A549 (cell line): ENCODE results near the gene MGLL. TPM values are rescaled to one million over a fixed set of nuclear protein-coding genes. Genes with fewer than 3 reads are reported as not detected.

Experiments
- ATAC-seq, 2 experiments: fragments of 200-7000 bp in 1 of 2; fragments of >200 bp in 1 of 2; cut with Nextera tagmentation in 1 of 2; cut with Tn5 transposase in 1 of 2; 3 replicates each; pipeline versions ENCODE4 v1.8.0 to v1.9.1; 2018 to 2020; ENCODE audit warnings: mild to moderate bottlenecking in 1 of 2, moderate library complexity in 1 of 2
- CTCF ChIA-PET: fragments of 300-600 bp; sonication (Branson Sonifier 250); formaldehyde crosslinking; extraction: SDS; loops from one replicate; lab custom pipeline; 2021; ENCODE audit warnings: antibody characterized with exemption, inconsistent platforms; lab: Yijun Ruan, JAX
- POLR2A ChIA-PET: fragments of 350-600 bp; formaldehyde crosslinking; extraction: SDS; loops from one replicate; lab custom pipeline; 2021; ENCODE audit warnings: antibody characterized with exemption, inconsistent platforms; lab: Yijun Ruan, JAX
- DNase-seq, 2 experiments: peaks; one replicate each; pipeline versions ENCODE4 v3.0.0 to v3.0.0-alpha.2; 2011 to 2016; ENCODE audit warnings: low read depth in 1 of 2, low spot score in 1 of 2
- FAIRE-seq: peaks from 2 replicates; lab custom pipeline; 2011; peaks lifted over from hg19 to GRCh38; lab: Jason Lieb, UNC
- H3K27ac ChIP-seq, 2 experiments: fragments of >200 bp; sonication (Bioruptor Twin); formaldehyde crosslinking; 3 replicates each; pipeline ENCODE4 v1.5.1; 2016 to 2017
- H3K4me1 ChIP-seq: fragments of >200 bp; sonication (Bioruptor Twin); formaldehyde crosslinking; 3 replicates; pipeline ENCODE4 v1.6.1; 2016
- H3K4me2 ChIP-seq: fragments of >200 bp; sonication (Bioruptor Twin); formaldehyde crosslinking; 3 replicates; pipeline ENCODE4 v1.6.1; 2016
- H3K4me3 ChIP-seq: fragments of >200 bp; sonication (Bioruptor Twin); formaldehyde crosslinking; 3 replicates; pipeline ENCODE4 v1.5.1; 2016
- H3K9me3 ChIP-seq: fragments of >200 bp; sonication (Bioruptor Twin); formaldehyde crosslinking; 3 replicates; pipeline ENCODE4 v1.6.1; 2016
- CEBPB ChIP-seq, 2 experiments: fragments of >200 bp in 1 of 2; sonication (Bioruptor Twin) in 1 of 2; formaldehyde crosslinking in 1 of 2; IDR thresholded peaks; 2 replicates each; pipeline ENCODE4 v1.6.1; 2012 to 2016
- CHD2 ChIP-seq: fragments of 150-350 bp; IDR thresholded peaks from 2 replicates; pipeline ENCODE4 v1.6.1; 2014; ENCODE audit warnings: low read length; ENCODE audit not compliant: partially characterized antibody
- CHD4 ChIP-seq: fragments of 200-600 bp; sonication (generic); IDR thresholded peaks from 2 replicates; pipeline ENCODE4 v1.6.1; 2016; ENCODE audit warnings: antibody characterized with exemption, mild to moderate bottlenecking, borderline replicate concordance
- EHF ChIP-seq: fragments of 250-450 bp; sonication (Bioruptor Pico); IDR thresholded peaks from 2 replicates; pipeline ENCODE4 v1.5.0; 2020; ENCODE audit warnings: mild to moderate bottlenecking
- EHMT2 ChIP-seq: fragments of 200-600 bp; sonication (generic); IDR thresholded peaks from 2 replicates; pipeline ENCODE4 v1.6.1; 2016; ENCODE audit warnings: antibody characterized with exemption, low read depth, mild to moderate bottlenecking, moderate library complexity
- ESRRA ChIP-seq: fragments of 150-350 bp; IDR thresholded peaks from 2 replicates; pipeline ENCODE4 v1.6.1; 2014; ENCODE audit warnings: mild to moderate bottlenecking, low read length, borderline replicate concordance
- FOSL2 ChIP-seq, 2 experiments: fragments of 450-650 bp in 1 of 2; fragments of >200 bp in 1 of 2; sonication (Bioruptor Twin) in 1 of 2; formaldehyde crosslinking; IDR thresholded peaks; 2 replicates each; pipeline versions ENCODE4 v1.5.0 to v1.6.1; 2016 to 2020; ENCODE audit warnings: mild to moderate bottlenecking in 1 of 2, moderate library complexity in 1 of 2
- FOXS1 ChIP-seq: fragments of 250-450 bp; sonication (Bioruptor Pico); IDR thresholded peaks from 2 replicates; pipeline ENCODE4 v1.5.0; 2020; ENCODE audit warnings: mild to moderate bottlenecking, moderate library complexity
- HOXB13 ChIP-seq: fragments of 250-450 bp; sonication (Bioruptor Pico); IDR thresholded peaks from 2 replicates; pipeline ENCODE4 v1.5.0; 2020; ENCODE audit warnings: low read depth, mild to moderate bottlenecking, moderate library complexity
- JUN ChIP-seq, 2 experiments: fragments of >200 bp; sonication (Bioruptor Twin); formaldehyde crosslinking; IDR thresholded peaks; 2 replicates in 1 of 2; 3 replicates in 1 of 2; pipeline ENCODE4 v1.6.1; 2016 to 2017
- JUNB ChIP-seq: fragments of >200 bp; sonication (Bioruptor Twin); formaldehyde crosslinking; IDR thresholded peaks from 2 replicates; pipeline ENCODE4 v1.6.1; 2016
- NPAS2 ChIP-seq: fragments of 250-450 bp; sonication (Bioruptor Pico); IDR thresholded peaks from 2 replicates; pipeline ENCODE4 v1.8.0; 2022; ENCODE audit warnings: mild to moderate bottlenecking, moderate library complexity, borderline replicate concordance
- NR3C1 ChIP-seq: fragments of >200 bp; sonication (Bioruptor Twin); formaldehyde crosslinking; IDR thresholded peaks from 3 replicates; pipeline ENCODE4 v1.6.1; 2017
- PHF8 ChIP-seq: fragments of 200-600 bp; sonication (generic); IDR thresholded peaks from 2 replicates; pipeline ENCODE4 v1.6.1; 2016; ENCODE audit warnings: low read depth, mild to moderate bottlenecking, antibody characterized with exemption, moderate library complexity, borderline replicate concordance
- POLR2AphosphoS2 ChIP-seq: conservative IDR thresholded peaks from 2 replicates; pipeline ENCODE4 v1.6.1; 2012; ENCODE audit warnings: low read length, improper control_type of control experiment, inconsistent platforms
- RAD21 ChIP-seq, 2 experiments: fragments of >200 bp in 1 of 2; sonication (Bioruptor Twin) in 1 of 2; formaldehyde crosslinking in 1 of 2; IDR thresholded peaks in 1 of 2; conservative IDR thresholded peaks in 1 of 2; 2 replicates in 1 of 2; 3 replicates in 1 of 2; pipeline ENCODE4 v1.6.1; 2012 to 2018; ENCODE audit warnings: inconsistent platforms in 1 of 2
- RARB ChIP-seq: fragments of 250-450 bp; sonication (Bioruptor Pico); IDR thresholded peaks from 2 replicates; pipeline ENCODE4 v1.8.0; 2021; ENCODE audit warnings: mild to moderate bottlenecking, moderate library complexity
- TFCP2L1 ChIP-seq: fragments of 250-450 bp; sonication (Bioruptor Pico); IDR thresholded peaks from 2 replicates; pipeline ENCODE4 v1.5.0; 2021; ENCODE audit warnings: mild to moderate bottlenecking
- ZC3H11A ChIP-seq: fragments of 450-650 bp; IDR thresholded peaks from 2 replicates; pipeline ENCODE4 v1.6.1; 2014; ENCODE audit warnings: antibody characterized with exemption, mild to moderate bottlenecking
- WGBS: methylation state at CpG from one replicate; pipeline ENCODE4 v1.1.6; 2017; ENCODE audit errors: missing lambda C conversion rate; 5-methylcytosine and 5-hydroxymethylcytosine counted together
- polyA plus RNA-seq, 4 experiments: library from polyadenylated mRNA; depleted of rRNA in 3 of 4; stranded (reverse); fragments of >200 nt; fragmentation: RNase III in 1 of 4; extraction: RNeasy Plus Mini Kit Qiagen cat#74134 plus additional on column Dnase treatment in 1 of 4; gene quantifications; 2 replicates in 3 of 4; 3 replicates in 1 of 4; pipeline ENCODE4 v1.2.3, GENCODE V29; 2011 to 2017
- TF ChIP-seq, protein P1 (sequence below): fragments of 250-450 bp; sonication (Bioruptor Pico); IDR thresholded peaks from 2 replicates; pipeline ENCODE4 v1.5.0; 2020; ENCODE audit warnings: low read depth, mild to moderate bottlenecking, moderate library complexity
- TF ChIP-seq, protein P2 (sequence below): fragments of >200 bp; sonication (Bioruptor Twin); formaldehyde crosslinking; IDR thresholded peaks from 3 replicates; pipeline ENCODE4 v1.6.1; 2016
- TF ChIP-seq, protein P3 (sequence below): fragments of >200 bp; sonication (Bioruptor Twin); formaldehyde crosslinking; IDR thresholded peaks from 3 replicates; pipeline ENCODE4 v1.5.1; 2016
- TF ChIP-seq, protein P4 (sequence below): IDR thresholded peaks from 2 replicates; pipeline ENCODE4 v1.6.1; 2012; ENCODE audit warnings: low read depth, borderline replicate concordance

The MGLL gene
- polyA plus RNA-seq, 2 of the 4 experiments (the other 2 are of a cell fraction) = 38.5 to 41.5 TPM

DNA sequence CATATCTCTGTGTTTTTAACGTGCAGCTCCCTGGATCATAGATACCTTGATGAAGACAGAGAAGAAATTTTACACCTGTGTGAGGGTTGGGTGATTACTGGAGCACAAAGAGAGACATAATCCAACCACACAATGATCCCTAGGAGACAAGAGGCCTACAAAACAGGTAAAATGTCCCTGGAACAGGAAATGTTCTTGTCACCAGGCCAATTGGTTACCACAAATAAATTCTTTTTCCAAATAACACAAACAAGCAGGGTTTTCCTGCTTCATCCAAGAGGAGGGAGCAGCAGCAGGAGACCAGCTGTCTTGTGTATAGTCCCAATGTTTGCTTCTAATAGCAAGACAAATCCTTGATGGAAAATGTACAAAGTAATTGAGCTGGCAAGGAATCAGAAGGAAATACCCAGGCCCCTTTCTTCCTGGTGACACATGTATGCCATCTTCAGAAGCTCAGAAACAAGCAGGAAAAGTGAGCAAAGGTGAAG is 1.4 kb downstream of the MGLL start:
- POLR2A ChIA-PET = no interaction called here
- CTCF ChIA-PET = interaction anchor here (1.1 to 2.1 kb wide), 4 partner anchors 12 to 139 kb away, joined by 3 to 7 read pairs (median 4); no protein-coding TSS in a partner anchor
- no peak for DNase-seq
- Histone ChIP-seq H3K4me3 (peak overlapping the region; percentile 76), H3K4me2 (peak overlapping the region; percentile 85), H3K27ac (peak overlapping the region; percentile 76 to 95), H3K4me1 (peaks cover 59% of the 10 kb centered on the region), H3K9me3 (no peaks in the 10 kb centered on the region)
- 0% methylated on average over 1 of the region's 1 CpG for WGBS
- TF ChIP-seq JUNB = no peak
- TF ChIP-seq HOXB13 (CRISPR knock-in tag) = no peak
- TF ChIP-seq RARB = no peak
- TF ChIP-seq ESRRA = no peak
- no peak for TF ChIP-seq POLR2AphosphoS2
- TF ChIP-seq EHF (CRISPR knock-in tag) = no peak
- TF ChIP-seq PHF8 = no peak
- no peak for TF ChIP-seq TFCP2L1
- no peak for TF ChIP-seq FOXS1 (CRISPR knock-in tag)
- no peak for TF ChIP-seq ZC3H11A
- no peak for TF ChIP-seq CHD4
- TF ChIP-seq NR3C1 = no peak
- no peak for TF ChIP-seq RAD21 (conservative IDR thresholded peaks at IDR 0.05 in 1 of 2, IDR thresholded peaks at IDR 0.05 in 1 of 2)
- FAIRE-seq = no peak
- ATAC-seq = no peak

DNA sequence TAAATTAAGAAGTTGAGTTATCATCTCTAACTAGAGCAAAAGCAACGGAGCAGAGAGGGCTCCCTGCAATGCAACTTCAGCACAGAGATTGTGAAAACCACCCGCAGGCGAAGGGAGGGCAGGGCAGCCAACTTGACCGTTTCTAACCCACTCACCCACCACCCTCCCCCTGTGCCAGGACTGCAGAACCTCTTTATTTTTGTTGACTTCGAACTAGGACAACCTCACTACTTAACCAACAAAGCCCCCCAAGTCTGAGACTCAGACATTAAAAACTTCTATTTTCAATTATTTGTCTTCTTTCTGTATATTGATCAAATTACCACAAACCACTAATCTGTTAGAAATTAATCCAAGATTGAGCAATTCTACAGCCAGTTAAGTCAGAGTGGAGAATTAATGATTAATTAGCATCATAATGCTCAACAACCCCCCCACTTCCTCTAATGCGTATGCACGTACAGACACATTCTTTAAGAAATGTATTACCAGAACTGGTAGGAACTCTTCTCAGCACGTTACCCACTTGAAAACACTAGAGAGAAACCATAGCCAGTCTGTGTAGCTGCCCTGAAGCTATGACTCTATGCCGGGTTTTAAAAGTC is 2.0 kb downstream of the MGLL start:
- H3K4me2 ChIP-seq = peak overlapping the region; percentile 85
- DNase-seq (peak in 1 of 2 experiments; percentile 43), ATAC-seq (peak in 1 of 2 experiments; percentile 51; a peak in 3 of 6 replicates), FAIRE-seq (no peak)
- POLR2A ChIA-PET = no interaction called here
- peak overlapping the region; percentile 76 to 95 for H3K27ac ChIP-seq
- CTCF ChIA-PET = interaction anchor here (1.1 to 1.3 kb wide), 2 partner anchors 11 to 16 kb away, joined by 3 read pairs; no protein-coding TSS in a partner anchor
- peaks cover 59% of the 10 kb centered on the region for H3K4me1 ChIP-seq
- H3K4me3 ChIP-seq = peak overlapping the region; percentile 76
- TF ChIP-seq, protein P1, sequence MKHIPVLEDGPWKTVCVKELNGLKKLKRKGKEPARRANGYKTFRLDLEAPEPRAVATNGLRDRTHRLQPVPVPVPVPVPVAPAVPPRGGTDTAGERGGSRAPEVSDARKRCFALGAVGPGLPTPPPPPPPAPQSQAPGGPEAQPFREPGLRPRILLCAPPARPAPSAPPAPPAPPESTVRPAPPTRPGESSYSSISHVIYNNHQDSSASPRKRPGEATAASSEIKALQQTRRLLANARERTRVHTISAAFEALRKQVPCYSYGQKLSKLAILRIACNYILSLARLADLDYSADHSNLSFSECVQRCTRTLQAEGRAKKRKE (CRISPR knock-in tag) = no peak
- no peak for TF ChIP-seq CHD2
- TF ChIP-seq CEBPB (IDR thresholded peaks at IDR 0.05) = peak in 1 of 2 experiments; percentile 53; a peak in 2 of 4 replicates
- TF ChIP-seq JUN (IDR thresholded peaks at IDR 0.05) = 0 out of 5 replicates have a peak, but pooled peaks of 1 of the 2 experiments have one; percentile 57
- WGBS = 9% methylated on average over 9 of the region's 9 CpGs
- no peaks in the 10 kb centered on the region for H3K9me3 ChIP-seq

DNA sequence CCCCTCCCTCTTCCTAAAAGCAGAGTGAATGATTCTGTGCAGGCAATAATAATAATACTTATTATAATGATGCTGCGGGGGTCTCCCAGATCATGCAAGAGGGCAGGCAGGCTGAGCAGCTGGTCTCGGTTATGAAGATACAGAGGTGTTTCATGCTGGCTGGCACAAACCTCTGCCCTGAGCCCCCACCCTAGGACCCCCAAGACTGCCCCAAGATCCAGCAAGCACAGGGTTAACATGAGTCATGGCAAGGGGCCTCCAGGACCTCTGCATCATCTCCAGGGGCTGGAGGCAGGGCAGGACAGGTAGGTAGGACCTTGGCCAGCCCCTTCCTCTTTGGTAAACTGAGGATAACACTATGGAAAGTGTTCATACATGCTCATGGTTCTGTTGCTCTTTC is 2.7 kb downstream of the MGLL start:
- ChIA-PET POLR2A (no interaction called here), CTCF (no interaction called here)
- Histone ChIP-seq H3K4me1 (peaks cover 59% of the 10 kb centered on the region), H3K4me3 (peak overlapping the region; percentile 76; the same call in 1 of the 3 replicates), H3K9me3 (no peaks in the 10 kb centered on the region), H3K27ac (peak overlapping the region; percentile 76 to 95), H3K4me2 (peak overlapping the region; percentile 85)
- ATAC-seq (no peak), DNase-seq (no peak), FAIRE-seq (no peak)
- whole genome bisulfite sequencing = 91% methylated on average over 2 of the region's 2 CpGs
- TF ChIP-seq, protein P1 (CRISPR knock-in tag) = no peak
- TF ChIP-seq FOSL2 (IDR thresholded peaks at IDR 0.05) (no peak), FOSL2 (CRISPR knock-in tag; IDR thresholded peaks at IDR 0.05) (peak; percentile 40; the same call in 1 of the 2 replicates), EHMT2 (no peak), NPAS2 (CRISPR knock-in tag) (no peak)
- TF ChIP-seq, protein P2, sequence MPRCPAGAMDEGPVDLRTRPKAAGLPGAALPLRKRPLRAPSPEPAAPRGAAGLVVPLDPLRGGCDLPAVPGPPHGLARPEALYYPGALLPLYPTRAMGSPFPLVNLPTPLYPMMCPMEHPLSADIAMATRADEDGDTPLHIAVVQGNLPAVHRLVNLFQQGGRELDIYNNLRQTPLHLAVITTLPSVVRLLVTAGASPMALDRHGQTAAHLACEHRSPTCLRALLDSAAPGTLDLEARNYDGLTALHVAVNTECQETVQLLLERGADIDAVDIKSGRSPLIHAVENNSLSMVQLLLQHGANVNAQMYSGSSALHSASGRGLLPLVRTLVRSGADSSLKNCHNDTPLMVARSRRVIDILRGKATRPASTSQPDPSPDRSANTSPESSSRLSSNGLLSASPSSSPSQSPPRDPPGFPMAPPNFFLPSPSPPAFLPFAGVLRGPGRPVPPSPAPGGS = no peak
- TF ChIP-seq, protein P3, sequence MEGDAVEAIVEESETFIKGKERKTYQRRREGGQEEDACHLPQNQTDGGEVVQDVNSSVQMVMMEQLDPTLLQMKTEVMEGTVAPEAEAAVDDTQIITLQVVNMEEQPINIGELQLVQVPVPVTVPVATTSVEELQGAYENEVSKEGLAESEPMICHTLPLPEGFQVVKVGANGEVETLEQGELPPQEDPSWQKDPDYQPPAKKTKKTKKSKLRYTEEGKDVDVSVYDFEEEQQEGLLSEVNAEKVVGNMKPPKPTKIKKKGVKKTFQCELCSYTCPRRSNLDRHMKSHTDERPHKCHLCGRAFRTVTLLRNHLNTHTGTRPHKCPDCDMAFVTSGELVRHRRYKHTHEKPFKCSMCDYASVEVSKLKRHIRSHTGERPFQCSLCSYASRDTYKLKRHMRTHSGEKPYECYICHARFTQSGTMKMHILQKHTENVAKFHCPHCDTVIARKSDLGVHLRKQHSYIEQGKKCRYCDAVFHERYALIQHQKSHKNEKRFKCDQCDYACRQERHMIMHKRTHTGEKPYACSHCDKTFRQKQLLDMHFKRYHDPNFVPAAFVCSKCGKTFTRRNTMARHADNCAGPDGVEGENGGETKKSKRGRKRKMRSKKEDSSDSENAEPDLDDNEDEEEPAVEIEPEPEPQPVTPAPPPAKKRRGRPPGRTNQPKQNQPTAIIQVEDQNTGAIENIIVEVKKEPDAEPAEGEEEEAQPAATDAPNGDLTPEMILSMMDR = no peak
- TF ChIP-seq, protein P4, sequence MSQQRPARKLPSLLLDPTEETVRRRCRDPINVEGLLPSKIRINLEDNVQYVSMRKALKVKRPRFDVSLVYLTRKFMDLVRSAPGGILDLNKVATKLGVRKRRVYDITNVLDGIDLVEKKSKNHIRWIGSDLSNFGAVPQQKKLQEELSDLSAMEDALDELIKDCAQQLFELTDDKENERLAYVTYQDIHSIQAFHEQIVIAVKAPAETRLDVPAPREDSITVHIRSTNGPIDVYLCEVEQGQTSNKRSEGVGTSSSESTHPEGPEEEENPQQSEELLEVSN = no peak
